Hepatocyte (in vitro differentiated cells): ENCODE data around the gene TSPEAR. TPM values are rescaled to one million over a fixed set of nuclear protein-coding genes. Genes with fewer than 3 reads are reported as not detected.

ENCODE experiments used
- DNase-seq: peaks from one replicate; pipeline ENCODE4 v3.0.0-alpha.2; 2016; ENCODE audit warnings: low spot score
- H2AFZ ChIP-seq: fragments of 200-600 bp; sonication (generic); 2 replicates; pipeline ENCODE4 v1.6.0; 2016; ENCODE audit warnings: antibody characterized with exemption, mild to moderate bottlenecking
- H3K27ac ChIP-seq: fragments of 200-600 bp; sonication (generic); 2 replicates; pipeline ENCODE4 v1.5.1; 2016; ENCODE audit warnings: mild to moderate bottlenecking
- H3K27me3 ChIP-seq: fragments of 200-600 bp; sonication (generic); 2 replicates; pipeline ENCODE4 v1.6.1; 2016
- H3K36me3 ChIP-seq: fragments of 200-600 bp; sonication (generic); replicated peaks from 2 replicates; pipeline ENCODE4 v1.5.1; 2016; ENCODE audit warnings: low read depth; ENCODE audit not compliant: insufficient read depth
- H3K4me1 ChIP-seq: fragments of 200-600 bp; sonication (generic); 2 replicates; pipeline ENCODE4 v1.5.1; 2016; ENCODE audit warnings: mild to moderate bottlenecking, moderate library complexity; ENCODE audit not compliant: insufficient read depth
- H3K4me2 ChIP-seq: fragments of 200-600 bp; sonication (generic); 2 replicates; pipeline ENCODE4 v1.6.0; 2016
- H3K4me3 ChIP-seq: fragments of 200-600 bp; sonication (generic); 2 replicates; pipeline ENCODE4 v1.5.1; 2016; ENCODE audit warnings: mild to moderate bottlenecking
- H3K79me2 ChIP-seq: fragments of 200-600 bp; sonication (generic); 2 replicates; pipeline ENCODE4 v1.6.0; 2017; ENCODE audit warnings: mild to moderate bottlenecking
- H3K9me2 ChIP-seq: fragments of 200-600 bp; sonication (generic); replicated peaks from 2 replicates; pipeline ENCODE4 v1.6.0; 2017; ENCODE audit warnings: mild to moderate bottlenecking; ENCODE audit not compliant: insufficient read depth
- H3K9me3 ChIP-seq: fragments of 200-600 bp; sonication (generic); 2 replicates; pipeline ENCODE4 v1.5.1; 2016; ENCODE audit warnings: low read depth, mild to moderate bottlenecking
- H4K20me1 ChIP-seq: fragments of 200-600 bp; sonication (generic); 2 replicates; pipeline ENCODE4 v1.6.0; 2016; ENCODE audit warnings: mild to moderate bottlenecking; ENCODE audit not compliant: insufficient read depth, poor library complexity, severe bottlenecking
- EZH2 ChIP-seq: fragments of 200-600 bp; sonication (generic); IDR thresholded peaks from 2 replicates; pipeline ENCODE4 v1.6.1; 2016; ENCODE audit warnings: antibody characterized with exemption, mild to moderate bottlenecking, borderline replicate concordance
- EZH2phosphoT487 ChIP-seq: fragments of 200-600 bp; sonication (generic); IDR thresholded peaks from one replicate; pipeline ENCODE4 v1.6.1; 2018; ENCODE audit warnings: antibody characterized with exemption, mild to moderate bottlenecking, low read depth, moderate library complexity; ENCODE audit not compliant: unreplicated experiment, severe bottlenecking
- WGBS: methylation state at CpG from one replicate; pipeline ENCODE4 v1.1.6; 2016; ENCODE audit warnings: low lambda C conversion rate; ENCODE audit errors: missing lambda C conversion rate; 5-methylcytosine and 5-hydroxymethylcytosine counted together
- polyA plus RNA-seq: library from polyadenylated mRNA; unstranded; fragments of >200 nt; fragmentation: Nextera tagmentation; extraction: Ambion mirVana; gene quantifications from 2 replicates; pipeline ENCODE4 v1.2.1, GENCODE V29; 2016
- total RNA-seq: library from RNA; depleted of rRNA; stranded (reverse); fragments of >200 nt; gene quantifications from 2 replicates; pipeline ENCODE4 v1.2.3, GENCODE V29; 2014
- TF ChIP-seq, protein P1 (sequence below): fragments of 200-600 bp; sonication (generic); IDR thresholded peaks from 2 replicates; pipeline ENCODE4 v1.5.1; 2016; ENCODE audit warnings: antibody characterized with exemption, mild to moderate bottlenecking; ENCODE audit not compliant: poor library complexity

TSPEAR gene
- total and polyA plus RNA-seq, 2 experiments from 2014 or later: 0.35 TPM; not detected in 1

GRCh38 chr21:44748621-44749020, 37.2 kb upstream of the TSPEAR start:
- H3K4me2 ChIP-seq: peak overlapping the region; percentile 14
- no peaks in the 10 kb centered on the region for H3K27me3 ChIP-seq
- no peaks in the 10 kb centered on the region for H3K9me2 ChIP-seq
- TF ChIP-seq, protein P1, sequence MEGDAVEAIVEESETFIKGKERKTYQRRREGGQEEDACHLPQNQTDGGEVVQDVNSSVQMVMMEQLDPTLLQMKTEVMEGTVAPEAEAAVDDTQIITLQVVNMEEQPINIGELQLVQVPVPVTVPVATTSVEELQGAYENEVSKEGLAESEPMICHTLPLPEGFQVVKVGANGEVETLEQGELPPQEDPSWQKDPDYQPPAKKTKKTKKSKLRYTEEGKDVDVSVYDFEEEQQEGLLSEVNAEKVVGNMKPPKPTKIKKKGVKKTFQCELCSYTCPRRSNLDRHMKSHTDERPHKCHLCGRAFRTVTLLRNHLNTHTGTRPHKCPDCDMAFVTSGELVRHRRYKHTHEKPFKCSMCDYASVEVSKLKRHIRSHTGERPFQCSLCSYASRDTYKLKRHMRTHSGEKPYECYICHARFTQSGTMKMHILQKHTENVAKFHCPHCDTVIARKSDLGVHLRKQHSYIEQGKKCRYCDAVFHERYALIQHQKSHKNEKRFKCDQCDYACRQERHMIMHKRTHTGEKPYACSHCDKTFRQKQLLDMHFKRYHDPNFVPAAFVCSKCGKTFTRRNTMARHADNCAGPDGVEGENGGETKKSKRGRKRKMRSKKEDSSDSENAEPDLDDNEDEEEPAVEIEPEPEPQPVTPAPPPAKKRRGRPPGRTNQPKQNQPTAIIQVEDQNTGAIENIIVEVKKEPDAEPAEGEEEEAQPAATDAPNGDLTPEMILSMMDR: no peak
- TF ChIP-seq EZH2phosphoT487 (no peak), EZH2 (no peak)
- 28% methylated on average over 16 of the region's 16 CpGs for WGBS
- no peaks in the 10 kb centered on the region for H4K20me1 ChIP-seq
- H2AFZ ChIP-seq: no peak overlapping the region
- DNase-seq: no peak
- no peaks in the 10 kb centered on the region for H3K79me2 ChIP-seq
- H3K27ac ChIP-seq: no peak overlapping the region
- peaks cover 7% of the 10 kb centered on the region for H3K4me1 ChIP-seq
- no peaks in the 10 kb centered on the region for H3K9me3 ChIP-seq
- no peak overlapping the region for H3K4me3 ChIP-seq
- no peaks in the 10 kb centered on the region for H3K36me3 ChIP-seq

DNA sequence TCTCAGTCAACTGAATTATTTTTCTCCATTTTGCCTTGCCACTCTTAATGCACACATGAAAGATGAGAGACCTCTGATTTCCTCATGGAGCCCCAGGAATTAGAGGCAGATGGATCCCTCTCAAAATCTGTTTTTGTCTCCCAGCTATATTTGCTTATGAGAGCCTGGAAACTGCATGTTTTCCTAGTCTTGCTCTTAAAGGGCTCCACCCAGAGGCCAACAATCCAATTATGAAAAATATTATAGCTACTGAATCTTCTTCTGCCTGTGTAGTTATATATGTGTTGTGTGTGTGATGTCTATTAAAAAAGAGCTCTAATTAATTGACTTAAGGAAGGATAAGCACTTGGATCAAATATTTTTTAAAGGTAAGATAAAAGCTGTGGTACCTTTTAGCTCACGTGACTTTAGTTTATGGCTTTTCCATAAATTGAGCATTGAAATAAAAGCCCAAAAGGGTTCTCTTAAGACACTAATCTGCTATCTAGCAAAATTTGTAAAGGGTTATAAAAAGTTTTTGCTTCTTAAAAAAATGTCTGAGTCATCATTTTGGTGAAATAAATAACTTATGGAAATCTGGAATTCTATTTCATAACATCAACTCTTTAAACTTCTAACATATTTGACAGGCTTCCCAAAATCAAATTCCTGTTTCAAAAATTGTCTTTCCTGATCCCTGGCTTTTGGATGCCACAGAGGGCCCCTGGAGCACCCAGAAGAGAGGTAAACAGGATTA, 31.2 kb upstream of the TSPEAR start:
- H2AFZ ChIP-seq: no peak overlapping the region
- no peaks in the 10 kb centered on the region for H3K9me2 ChIP-seq
- H3K79me2 ChIP-seq: no peaks in the 10 kb centered on the region
- no peaks in the 10 kb centered on the region for H3K27me3 ChIP-seq
- WGBS: 82% methylated on average over 1 of the region's 1 CpG
- no peak overlapping the region for H3K27ac ChIP-seq
- H3K4me3 ChIP-seq: no peak overlapping the region
- H4K20me1 ChIP-seq: no peaks in the 10 kb centered on the region
- DNase-seq: no peak
- H3K36me3 ChIP-seq: no peaks in the 10 kb centered on the region
- no peak for TF ChIP-seq EZH2phosphoT487
- TF ChIP-seq, protein P1: peak; percentile 31
- no peaks in the 10 kb centered on the region for H3K9me3 ChIP-seq
- no peak overlapping the region for H3K4me2 ChIP-seq
- no peaks in the 10 kb centered on the region for H3K4me1 ChIP-seq

GRCh38 chr21:44741921-44742320, 30.5 kb upstream of the TSPEAR start:
- H2AFZ ChIP-seq: no peak overlapping the region
- no peaks in the 10 kb centered on the region for H4K20me1 ChIP-seq
- H3K9me2 ChIP-seq: no peaks in the 10 kb centered on the region
- WGBS: 99% methylated on average over 3 of the region's 3 CpGs
- H3K79me2 ChIP-seq: no peaks in the 10 kb centered on the region
- DNase-seq: no peak
- H3K4me2 ChIP-seq: no peak overlapping the region
- no peaks in the 10 kb centered on the region for H3K36me3 ChIP-seq
- no peaks in the 10 kb centered on the region for H3K4me1 ChIP-seq
- TF ChIP-seq EZH2: no peak
- TF ChIP-seq EZH2phosphoT487: no peak
- TF ChIP-seq, protein P1: no peak
- no peaks in the 10 kb centered on the region for H3K9me3 ChIP-seq
- no peaks in the 10 kb centered on the region for H3K27me3 ChIP-seq
- H3K27ac ChIP-seq: no peak overlapping the region
- no peak overlapping the region for H3K4me3 ChIP-seq
